Spleen (tissue), 11 donors: Measurements from ENCODE around the gene ITPK1. TPM values are rescaled to one million over a fixed set of nuclear protein-coding genes. Genes with fewer than 3 reads are reported as not detected.

Experiments
- DNase-seq: peaks from one replicate; pipeline ENCODE4 v3.0.0-alpha.2; 2020
- H3K27ac ChIP-seq, 8 donors: fragments of 200-600 bp; sonication (generic) in 7 of 8; 1 replicate in 4 of 8; 2 replicates in 4 of 8; pipeline versions ENCODE4 v1.5.0 to v1.8.0; 2016 to 2021; ENCODE audit warnings: inconsistent platforms in 4 of 8, mild to moderate bottlenecking in 4 of 8, moderate library complexity in 1 of 8
- H3K27me3 ChIP-seq, 7 donors: fragments of 200-600 bp; sonication (generic) in 6 of 7; replicated peaks in 1 of 7; 1 replicate in 4 of 7; 2 replicates in 3 of 7; pipeline versions ENCODE4 v1.5.0 to v1.8.0; 2016 to 2021; ENCODE audit warnings: inconsistent platforms in 3 of 7, mild to moderate bottlenecking in 1 of 7
- H3K36me3 ChIP-seq, 6 donors: fragments of 200-600 bp; sonication (generic) in 5 of 6; 1 replicate in 4 of 6; 2 replicates in 2 of 6; pipeline versions ENCODE4 v1.5.0 to v1.8.0; 2016 to 2021; ENCODE audit warnings: inconsistent platforms in 2 of 6
- H3K4me1 ChIP-seq, 6 donors: fragments of 200-600 bp; sonication (generic) in 5 of 6; 1 replicate in 3 of 6; 2 replicates in 3 of 6; pipeline versions ENCODE4 v1.5.0 to v1.8.0; 2016 to 2021; ENCODE audit warnings: inconsistent platforms in 3 of 6
- H3K4me3 ChIP-seq, 8 donors: fragments of 200-600 bp; sonication (generic) in 7 of 8; 1 replicate in 4 of 8; 2 replicates in 4 of 8; pipeline versions ENCODE4 v1.5.0 to v1.8.0; 2016 to 2021; ENCODE audit warnings: inconsistent platforms in 4 of 8, mild to moderate bottlenecking in 4 of 8, moderate library complexity in 2 of 8
- H3K9me3 ChIP-seq, 8 donors: fragments of 200-600 bp; sonication (generic) in 7 of 8; 1 replicate in 4 of 8; 2 replicates in 4 of 8; pipeline versions ENCODE4 v1.5.0 to v1.8.0; 2016 to 2021; ENCODE audit warnings: inconsistent platforms in 4 of 8
- POLR2A ChIP-seq, 3 donors: fragments of 450-650 bp; IDR thresholded peaks; one replicate each; pipeline ENCODE4 v1.5.1; 2017; ENCODE audit warnings: antibody characterized with exemption in 3 of 3, mild to moderate bottlenecking in 1 of 3
- POLR2AphosphoS5 ChIP-seq, 3 donors: sonication (generic); formaldehyde crosslinking; IDR thresholded peaks; one replicate each; pipeline ENCODE4 v1.5.1; 2017; ENCODE audit warnings: antibody characterized with exemption in 3 of 3
- WGBS, 5 donors: extraction: QIAGEN DNeasy Blood & Tissue Kit in 3 of 5; methylation state at CpG; one replicate each; pipeline versions ENCODE4 v1.1.5 to v1.1.7; 2013 to 2018; 5-methylcytosine and 5-hydroxymethylcytosine counted together
- intact Hi-C: fragments of 100-400 bp; cut with DNase I; formaldehyde crosslinking; loops from one replicate; pipeline ENCODE4 v1.15.0; 2023; ENCODE audit warnings: low total_unique reads
- polyA plus RNA-seq, 3 donors: library from polyadenylated mRNA; stranded (reverse); fragments of 200-250 nt; gene quantifications; one replicate each; pipeline ENCODE4 v1.2.1, GENCODE V29; 2013
- total RNA-seq, 7 donors: library from RNA; depleted of rRNA in 3 of 7; stranded (reverse); fragments of >200 nt in 3 of 7; fragmentation: NEBNext Ultra II Directional in 4 of 7; extraction: Animal tissue kit (Norgen Biotek cat#: 25700) in 4 of 7; gene quantifications; one replicate each; pipeline versions ENCODE4 v1.1.0 to v1.2.1, GENCODE V29; 2016 to 2021
- TF ChIP-seq, protein P1 (sequence below), 11 experiments: fragments of 200-600 bp in 7 of 11; fragments of 450-650 bp in 4 of 11; sonication (generic) in 4 of 11; IDR thresholded peaks in 8 of 11; conservative IDR thresholded peaks in 3 of 11; 1 replicate in 7 of 11; 2 replicates in 4 of 11; pipeline versions ENCODE4 v1.4.0 to v1.8.0; 2016 to 2021; ENCODE audit warnings: antibody characterized with exemption in 11 of 11, inconsistent platforms in 4 of 11, mild to moderate bottlenecking in 1 of 11
- donor health status: healthy with polysubstance abuse.
- donor health status: DM: no; HTN: no; CAD: no; lungs with moderate emphysema.
- donor health status: DM: no; HTN: no; CAD: no.
- donor health status: Bipolar disorder and iron deficiency.
- donor health status: healthy.
- donor health status: DM: no; HTN: no; CAD: no.
- donor health status: DM: yes; HTN: yes; CAD: no.

ITPK1 gene
- total and polyA plus RNA-seq, 10 donors, result 22.9 to 123 (median 68.0) TPM

DNA sequence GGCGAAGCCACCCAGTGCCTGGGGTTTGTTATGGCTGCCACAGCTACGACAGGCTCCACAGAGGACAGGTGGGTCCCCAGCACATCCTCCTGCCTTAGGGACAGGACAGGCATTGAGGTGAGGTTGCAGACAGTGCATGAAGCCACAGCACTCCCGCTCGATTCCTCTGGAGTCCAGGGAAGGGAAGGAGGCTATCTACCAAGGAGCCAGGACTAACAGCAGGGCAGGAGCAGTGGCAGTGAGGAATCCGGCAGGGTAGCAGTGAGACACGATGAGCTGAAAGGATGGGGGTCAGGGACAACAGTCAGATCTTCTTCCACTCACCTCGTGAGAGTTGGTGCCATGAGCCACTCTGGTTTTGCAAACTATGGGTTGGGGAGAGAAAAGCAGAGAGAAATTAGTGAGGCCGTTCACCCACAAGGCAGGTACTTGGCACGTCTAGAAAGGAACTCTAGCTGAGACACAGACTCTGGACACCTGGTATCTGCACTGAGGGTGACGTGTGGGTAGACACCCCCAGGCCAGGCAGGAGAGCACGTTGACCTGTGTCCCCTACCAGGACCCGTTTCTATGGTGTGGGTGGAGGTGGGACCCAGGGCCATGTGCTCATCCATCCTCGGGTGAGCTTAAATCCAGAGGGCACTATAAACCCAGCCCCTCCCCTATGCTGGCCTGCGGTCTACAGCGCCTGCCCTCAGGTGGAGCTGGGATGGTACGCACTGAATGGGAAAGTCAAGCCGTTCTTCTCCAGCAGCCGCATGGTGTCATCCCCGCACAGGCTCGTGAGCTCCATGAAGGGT, 153.5 kb downstream of the ITPK1 start:
- WGBS, 5 donors, result 89 to 95% (median 94%) methylated on average over 16 to 20 of the region's 20 CpGs
- Histone ChIP-seq H3K27ac (no peak overlapping the region), H3K4me3 (no peak overlapping the region), H3K4me1 (peaks cover 0 to 16% (median 1%) of the 10 kb centered on the region in 6 donors), H3K9me3 (no peaks in the 10 kb centered on the region), H3K36me3 (peaks cover 0 to 57% (median 44%) of the 10 kb centered on the region in 6 donors), H3K27me3 (no peaks in the 10 kb centered on the region)
- TF ChIP-seq, protein P1, sequence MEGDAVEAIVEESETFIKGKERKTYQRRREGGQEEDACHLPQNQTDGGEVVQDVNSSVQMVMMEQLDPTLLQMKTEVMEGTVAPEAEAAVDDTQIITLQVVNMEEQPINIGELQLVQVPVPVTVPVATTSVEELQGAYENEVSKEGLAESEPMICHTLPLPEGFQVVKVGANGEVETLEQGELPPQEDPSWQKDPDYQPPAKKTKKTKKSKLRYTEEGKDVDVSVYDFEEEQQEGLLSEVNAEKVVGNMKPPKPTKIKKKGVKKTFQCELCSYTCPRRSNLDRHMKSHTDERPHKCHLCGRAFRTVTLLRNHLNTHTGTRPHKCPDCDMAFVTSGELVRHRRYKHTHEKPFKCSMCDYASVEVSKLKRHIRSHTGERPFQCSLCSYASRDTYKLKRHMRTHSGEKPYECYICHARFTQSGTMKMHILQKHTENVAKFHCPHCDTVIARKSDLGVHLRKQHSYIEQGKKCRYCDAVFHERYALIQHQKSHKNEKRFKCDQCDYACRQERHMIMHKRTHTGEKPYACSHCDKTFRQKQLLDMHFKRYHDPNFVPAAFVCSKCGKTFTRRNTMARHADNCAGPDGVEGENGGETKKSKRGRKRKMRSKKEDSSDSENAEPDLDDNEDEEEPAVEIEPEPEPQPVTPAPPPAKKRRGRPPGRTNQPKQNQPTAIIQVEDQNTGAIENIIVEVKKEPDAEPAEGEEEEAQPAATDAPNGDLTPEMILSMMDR (IDR thresholded peaks at IDR 0.05 in 8 of 11, conservative IDR thresholded peaks at IDR 0.05 in 3 of 11), result no peak
- TF ChIP-seq POLR2A (IDR thresholded peaks at IDR 0.05), result no peak
- no peak for TF ChIP-seq POLR2AphosphoS5 (IDR thresholded peaks at IDR 0.05)
- intact Hi-C loops, result no loop called here
- DNase-seq, result peak; percentile 51

DNA sequence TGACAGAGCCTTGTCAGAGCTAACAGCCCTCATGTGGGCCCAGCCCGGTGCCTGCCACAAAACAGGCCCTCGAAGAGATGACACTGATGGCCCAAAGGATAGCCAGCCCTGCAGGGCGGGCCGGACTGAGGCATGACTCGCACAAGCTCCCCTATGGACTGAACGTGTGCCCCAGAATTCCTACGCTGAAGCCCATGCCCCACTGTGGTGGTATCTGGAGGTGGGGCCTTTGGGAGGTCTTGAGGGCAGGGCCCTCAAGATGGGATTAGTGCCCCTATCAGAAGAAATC, 154.2 kb downstream of the ITPK1 start:
- peak; percentile 62 for DNase-seq
- intact Hi-C loops, result no loop called here
- TF ChIP-seq, protein P1 (IDR thresholded peaks at IDR 0.05 in 8 of 11, conservative IDR thresholded peaks at IDR 0.05 in 3 of 11), result no peak
- TF ChIP-seq POLR2A (IDR thresholded peaks at IDR 0.05) (no peak), POLR2AphosphoS5 (IDR thresholded peaks at IDR 0.05) (no peak)
- no peaks in the 10 kb centered on the region for H3K9me3 ChIP-seq
- peaks cover 0 to 16% (median 1%) of the 10 kb centered on the region in 6 donors for H3K4me1 ChIP-seq
- no peak overlapping the region for H3K27ac ChIP-seq
- 95 to 100% (median 97%) methylated on average over 7 of the region's 7 CpGs for WGBS, 5 donors
- no peaks in the 10 kb centered on the region for H3K27me3 ChIP-seq
- H3K4me3 ChIP-seq, result no peak overlapping the region
- H3K36me3 ChIP-seq, result peaks cover 0 to 64% (median 50%) of the 10 kb centered on the region in 6 donors

DNA sequence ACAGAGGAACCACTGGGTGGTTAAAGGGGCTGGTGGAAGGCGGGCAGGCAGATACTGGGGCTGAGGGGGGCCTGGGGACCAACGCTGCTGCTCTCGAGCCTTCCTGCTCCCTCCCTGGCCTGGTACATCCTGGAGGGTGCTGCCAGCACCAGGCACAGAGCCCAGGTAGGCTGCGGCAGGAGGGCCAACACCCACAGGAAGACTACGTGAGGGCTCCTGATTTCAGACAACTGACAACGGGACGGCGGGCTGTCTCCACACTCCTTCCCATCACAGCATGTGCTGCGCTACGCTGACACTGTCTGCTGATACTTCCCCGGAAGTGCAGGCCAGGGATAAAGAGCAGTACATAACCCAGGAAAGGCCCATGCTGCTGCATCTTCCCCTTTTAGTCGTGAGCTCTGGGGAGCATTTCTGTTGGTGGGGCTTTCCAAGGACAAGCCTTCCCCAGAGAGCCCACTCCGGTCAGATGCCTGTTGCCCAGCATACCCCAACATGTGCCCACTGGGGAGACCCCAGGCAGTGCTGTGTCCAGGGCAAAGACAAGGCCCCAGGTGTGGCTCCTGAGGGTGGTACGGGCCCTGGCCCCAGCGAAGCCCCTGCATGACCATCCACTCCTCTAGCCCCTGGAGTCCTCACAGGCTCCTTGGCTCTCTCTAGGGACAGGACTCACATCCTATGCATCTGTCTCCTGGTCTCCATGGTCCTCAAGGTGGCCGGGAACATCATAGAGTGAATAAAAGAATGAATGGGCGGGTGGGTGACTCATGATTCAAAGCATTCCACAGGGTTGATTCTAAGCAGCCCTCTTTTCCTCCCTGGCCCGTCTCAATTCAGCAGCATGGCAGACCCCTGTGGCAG, 154.8 kb downstream of the ITPK1 start:
- WGBS, 5 donors, result 86 to 95% (median 91%) methylated on average over 15 to 18 of the region's 18 CpGs
- no peaks in the 10 kb centered on the region for H3K27me3 ChIP-seq
- peaks cover 0 to 16% (median 1%) of the 10 kb centered on the region in 6 donors for H3K4me1 ChIP-seq
- DNase-seq, result peak; percentile 61
- intact Hi-C loops, result no loop called here
- H3K27ac ChIP-seq, result no peak overlapping the region
- TF ChIP-seq POLR2AphosphoS5 (IDR thresholded peaks at IDR 0.05) (no peak), POLR2A (IDR thresholded peaks at IDR 0.05) (no peak)
- TF ChIP-seq, protein P1 (IDR thresholded peaks at IDR 0.05 in 8 of 11, conservative IDR thresholded peaks at IDR 0.05 in 3 of 11), result no peak
- no peaks in the 10 kb centered on the region for H3K9me3 ChIP-seq
- H3K36me3 ChIP-seq, result peaks cover 0 to 70% (median 52%) of the 10 kb centered on the region in 6 donors
- H3K4me3 ChIP-seq, result no peak overlapping the region
